GM19023 (cell line): ENCODE results near the gene FGF10.

Experiments used
- ATAC-seq: cut with Tn5 transposase; IDR thresholded peaks from one replicate; pipeline ENCODE4 v1.9.1; 2021; ENCODE audit warnings: mild to moderate bottlenecking, moderate library complexity; ENCODE audit not compliant: unreplicated experiment

Gene FGF10

GRCh38 chr5:44260793-44261192, 128.4 kb downstream of the FGF10 start:
- ATAC-seq = no peak

- ATAC-seq = no peak
These were observed 131.4 kb downstream of the FGF10 start for GRCh38 chr5:44257653-44258365.

- no peak for ATAC-seq
These were observed 132.0 kb downstream of the FGF10 start for GRCh38 chr5:44257221-44257620.
